HL-60 (cell line): ENCODE data around the gene PDCD7.
"Not testable (repeated sequence)": the region's sequence is repeated elsewhere in the genome, so short reads cannot be mapped to it uniquely, and the experiment has no call there.

Source experiments
- GABPA ChIP-seq: IDR thresholded peaks from 2 replicates; pipeline ENCODE4 v1.6.1; 2012; ENCODE audit warnings: low read depth
- POLR2AphosphoS5 ChIP-seq: IDR thresholded peaks from 2 replicates; pipeline ENCODE4 v1.6.1; 2012; ENCODE audit warnings: low read depth
- SPI1 ChIP-seq: IDR thresholded peaks from 2 replicates; pipeline ENCODE4 v1.6.1; 2012; ENCODE audit warnings: low read depth, mild to moderate bottlenecking, borderline replicate concordance
- TF ChIP-seq, protein P1 (sequence below): IDR thresholded peaks from one replicate; pipeline ENCODE4 v1.5.1; 2011; ENCODE audit warnings: low read length, control low read depth, inconsistent platforms; ENCODE audit not compliant: insufficient read depth
- TF ChIP-seq, protein P2 (sequence below): IDR thresholded peaks from 2 replicates; pipeline ENCODE4 v1.6.1; 2012; ENCODE audit warnings: low read depth; ENCODE audit not compliant: insufficient replicate concordance

DNA sequence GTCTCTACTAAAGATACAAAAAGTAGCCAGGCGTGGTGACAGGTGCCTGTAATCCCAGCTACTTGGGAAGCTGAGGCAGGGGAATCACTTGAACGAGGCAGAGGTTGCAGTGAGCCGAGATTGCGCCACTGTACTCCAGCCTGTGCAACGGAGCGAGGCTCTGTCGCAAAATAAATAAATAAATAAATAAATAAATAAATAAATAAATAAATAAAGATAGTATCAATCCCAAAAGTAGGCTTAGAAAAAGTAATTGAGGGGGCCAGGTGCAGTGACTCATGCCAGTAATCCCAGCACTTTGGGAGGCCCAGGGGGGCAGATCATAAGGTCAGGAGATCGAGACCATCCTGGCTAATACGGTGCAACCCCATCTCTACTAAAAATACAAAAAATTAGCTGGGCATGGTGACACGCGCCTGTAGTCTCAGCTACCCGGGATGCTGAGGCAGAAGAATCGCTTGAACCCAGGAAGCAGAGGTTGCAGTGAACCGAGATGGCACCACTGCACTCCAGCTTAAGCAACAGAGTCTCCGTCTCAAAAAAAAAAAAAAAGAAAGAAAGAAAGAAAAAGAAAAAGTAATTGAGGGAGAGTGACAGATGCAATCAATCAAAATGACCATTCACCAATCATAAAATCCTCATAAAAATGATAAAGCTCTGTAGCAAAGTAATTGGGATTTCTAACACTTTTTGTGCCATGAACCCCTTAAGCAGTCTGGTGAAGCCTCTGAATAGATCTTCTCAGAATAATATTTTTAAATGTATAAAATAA is 48.2 kb upstream of the PDCD7 start:
- TF ChIP-seq, protein P1, sequence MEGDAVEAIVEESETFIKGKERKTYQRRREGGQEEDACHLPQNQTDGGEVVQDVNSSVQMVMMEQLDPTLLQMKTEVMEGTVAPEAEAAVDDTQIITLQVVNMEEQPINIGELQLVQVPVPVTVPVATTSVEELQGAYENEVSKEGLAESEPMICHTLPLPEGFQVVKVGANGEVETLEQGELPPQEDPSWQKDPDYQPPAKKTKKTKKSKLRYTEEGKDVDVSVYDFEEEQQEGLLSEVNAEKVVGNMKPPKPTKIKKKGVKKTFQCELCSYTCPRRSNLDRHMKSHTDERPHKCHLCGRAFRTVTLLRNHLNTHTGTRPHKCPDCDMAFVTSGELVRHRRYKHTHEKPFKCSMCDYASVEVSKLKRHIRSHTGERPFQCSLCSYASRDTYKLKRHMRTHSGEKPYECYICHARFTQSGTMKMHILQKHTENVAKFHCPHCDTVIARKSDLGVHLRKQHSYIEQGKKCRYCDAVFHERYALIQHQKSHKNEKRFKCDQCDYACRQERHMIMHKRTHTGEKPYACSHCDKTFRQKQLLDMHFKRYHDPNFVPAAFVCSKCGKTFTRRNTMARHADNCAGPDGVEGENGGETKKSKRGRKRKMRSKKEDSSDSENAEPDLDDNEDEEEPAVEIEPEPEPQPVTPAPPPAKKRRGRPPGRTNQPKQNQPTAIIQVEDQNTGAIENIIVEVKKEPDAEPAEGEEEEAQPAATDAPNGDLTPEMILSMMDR = not testable (repeated sequence)
- TF ChIP-seq, protein P2, sequence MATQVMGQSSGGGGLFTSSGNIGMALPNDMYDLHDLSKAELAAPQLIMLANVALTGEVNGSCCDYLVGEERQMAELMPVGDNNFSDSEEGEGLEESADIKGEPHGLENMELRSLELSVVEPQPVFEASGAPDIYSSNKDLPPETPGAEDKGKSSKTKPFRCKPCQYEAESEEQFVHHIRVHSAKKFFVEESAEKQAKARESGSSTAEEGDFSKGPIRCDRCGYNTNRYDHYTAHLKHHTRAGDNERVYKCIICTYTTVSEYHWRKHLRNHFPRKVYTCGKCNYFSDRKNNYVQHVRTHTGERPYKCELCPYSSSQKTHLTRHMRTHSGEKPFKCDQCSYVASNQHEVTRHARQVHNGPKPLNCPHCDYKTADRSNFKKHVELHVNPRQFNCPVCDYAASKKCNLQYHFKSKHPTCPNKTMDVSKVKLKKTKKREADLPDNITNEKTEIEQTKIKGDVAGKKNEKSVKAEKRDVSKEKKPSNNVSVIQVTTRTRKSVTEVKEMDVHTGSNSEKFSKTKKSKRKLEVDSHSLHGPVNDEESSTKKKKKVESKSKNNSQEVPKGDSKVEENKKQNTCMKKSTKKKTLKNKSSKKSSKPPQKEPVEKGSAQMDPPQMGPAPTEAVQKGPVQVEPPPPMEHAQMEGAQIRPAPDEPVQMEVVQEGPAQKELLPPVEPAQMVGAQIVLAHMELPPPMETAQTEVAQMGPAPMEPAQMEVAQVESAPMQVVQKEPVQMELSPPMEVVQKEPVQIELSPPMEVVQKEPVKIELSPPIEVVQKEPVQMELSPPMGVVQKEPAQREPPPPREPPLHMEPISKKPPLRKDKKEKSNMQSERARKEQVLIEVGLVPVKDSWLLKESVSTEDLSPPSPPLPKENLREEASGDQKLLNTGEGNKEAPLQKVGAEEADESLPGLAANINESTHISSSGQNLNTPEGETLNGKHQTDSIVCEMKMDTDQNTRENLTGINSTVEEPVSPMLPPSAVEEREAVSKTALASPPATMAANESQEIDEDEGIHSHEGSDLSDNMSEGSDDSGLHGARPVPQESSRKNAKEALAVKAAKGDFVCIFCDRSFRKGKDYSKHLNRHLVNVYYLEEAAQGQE = not testable (repeated sequence)
- not testable (repeated sequence) for TF ChIP-seq POLR2AphosphoS5, GABPA, SPI1
